ENCODE measurements around the gene MVB12B. TPM values are rescaled to one million over a fixed set of nuclear protein-coding genes. Genes with fewer than 3 reads are reported as not detected.
"Not testable (repeated sequence)": the region's sequence is repeated elsewhere in the genome, so short reads cannot be mapped to it uniquely, and the experiment has no call there.

MVB12B gene
- total RNA-seq, 1 donor from 2014 or later: 47.8 TPM

GRCh38 chr9:126536131-126536530, 209.5 kb downstream of the MVB12B start:
- Histone ChIP-seq H3K9me3 (no peaks in the 10 kb centered on the region), H3K4me3 (no peak overlapping the region), H3K36me3 (no peaks in the 10 kb centered on the region), H3K27me3 (ENCODE audit: low read depth) (peaks cover 22% of the 10 kb centered on the region), H3K4me1 (peaks cover 10% of the 10 kb centered on the region), H3K27ac (no peak overlapping the region)
- no peak for TF ChIP-seq CTCF (IDR thresholded peaks at IDR 0.05)
- intact Hi-C loops (cut with DNase I): no loop called here
- peak; percentile 21 for DNase-seq
- no peak for ATAC-seq

- intact Hi-C loops (cut with DNase I): no loop called here
- Histone ChIP-seq H3K9me3 (no peaks in the 10 kb centered on the region), H3K27ac (no peak overlapping the region), H3K27me3 (ENCODE audit: low read depth) (peaks cover 22% of the 10 kb centered on the region), H3K36me3 (no peaks in the 10 kb centered on the region), H3K4me1 (peaks cover 5% of the 10 kb centered on the region), H3K4me3 (no peak overlapping the region)
- DNase-seq (peak; percentile 27), ATAC-seq (no peak)
- no peak for TF ChIP-seq CTCF (IDR thresholded peaks at IDR 0.05)
These were observed 210.3 kb downstream of the MVB12B start for GRCh38 chr9:126536841-126537465.

GRCh38 chr9:126538550-126538949, 211.9 kb downstream of the MVB12B start:
- no peak for ATAC-seq
- Histone ChIP-seq H3K4me1 (no peaks in the 10 kb centered on the region), H3K4me3 (no peak overlapping the region), H3K36me3 (no peaks in the 10 kb centered on the region), H3K27me3 (ENCODE audit: low read depth) (peaks cover 18% of the 10 kb centered on the region), H3K9me3 (no peaks in the 10 kb centered on the region), H3K27ac (no peak overlapping the region)
- intact Hi-C loops (cut with DNase I): no loop called here
- no peak for TF ChIP-seq CTCF (IDR thresholded peaks at IDR 0.05)
- no peak for DNase-seq

- H3K27ac ChIP-seq; H3K9me3 ChIP-seq; H3K4me1 ChIP-seq; H3K36me3 ChIP-seq; H3K27me3 ChIP-seq (ENCODE audit: low read depth); intact Hi-C loops (cut with DNase I); H3K4me3 ChIP-seq; ATAC-seq: not testable (repeated sequence)
- peak; percentile 1 for DNase-seq
These were observed 213.8 kb downstream of the MVB12B start for GRCh38 chr9:126540398-126540797.

GRCh38 chr9:126543490-126543889, 216.9 kb downstream of the MVB12B start:
- intact Hi-C loops (cut with DNase I): no loop called here
- no peaks in the 10 kb centered on the region for H3K9me3 ChIP-seq
- H3K4me1 ChIP-seq: no peaks in the 10 kb centered on the region
- DNase-seq: no peak
- no peak for ATAC-seq
- TF ChIP-seq CTCF (IDR thresholded peaks at IDR 0.05): no peak
- no peaks in the 10 kb centered on the region for H3K27me3 ChIP-seq (ENCODE audit: low read depth)
- H3K36me3 ChIP-seq: no peaks in the 10 kb centered on the region
- H3K4me3 ChIP-seq: no peak overlapping the region
- no peak overlapping the region for H3K27ac ChIP-seq

GRCh38 chr9:126545106-126545505, 218.5 kb downstream of the MVB12B start:
- Histone ChIP-seq H3K36me3 (no peaks in the 10 kb centered on the region), H3K4me3 (no peak overlapping the region), H3K4me1 (no peaks in the 10 kb centered on the region), H3K27ac (no peak overlapping the region), H3K9me3 (no peaks in the 10 kb centered on the region), H3K27me3 (ENCODE audit: low read depth) (no peaks in the 10 kb centered on the region)
- no peak for ATAC-seq
- DNase-seq: peak; percentile 16
- intact Hi-C loops (cut with DNase I): no loop called here
- TF ChIP-seq CTCF (IDR thresholded peaks at IDR 0.05): no peak
